Measurements from ENCODE around the gene DHRSX.
"Not testable (repeated sequence)": the region's sequence is repeated elsewhere in the genome, so short reads cannot be mapped to it uniquely, and the experiment has no call there.

DNA sequence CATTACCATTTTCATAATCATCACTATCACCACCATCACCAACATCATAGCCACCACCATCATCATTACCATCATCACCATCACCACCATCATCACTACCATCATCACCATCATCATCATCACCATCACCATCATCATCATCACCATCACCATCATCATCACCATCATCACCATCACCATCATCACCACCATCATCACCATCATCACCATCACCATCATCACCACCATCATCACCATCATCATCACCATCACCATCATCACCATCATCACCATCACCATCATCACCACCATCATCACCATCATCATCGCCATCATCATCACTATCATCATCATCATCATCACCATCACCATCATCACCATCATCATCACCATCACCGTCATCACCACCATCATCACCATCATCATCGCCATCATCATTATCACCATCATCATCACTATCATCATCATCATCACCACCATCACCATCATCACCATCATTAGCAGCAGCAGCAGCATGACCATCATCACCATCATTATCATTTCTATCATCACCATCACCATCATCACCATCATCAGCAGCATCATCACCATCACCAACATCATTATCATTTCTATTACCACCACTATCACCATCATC, 118.2 kb downstream of the DHRSX start:
- TF ChIP-seq EZH2phosphoT487 (IDR thresholded peaks at IDR 0.05; ENCODE audit: borderline replicate concordance, low read length): not testable (repeated sequence)
- TF ChIP-seq, protein P1, sequence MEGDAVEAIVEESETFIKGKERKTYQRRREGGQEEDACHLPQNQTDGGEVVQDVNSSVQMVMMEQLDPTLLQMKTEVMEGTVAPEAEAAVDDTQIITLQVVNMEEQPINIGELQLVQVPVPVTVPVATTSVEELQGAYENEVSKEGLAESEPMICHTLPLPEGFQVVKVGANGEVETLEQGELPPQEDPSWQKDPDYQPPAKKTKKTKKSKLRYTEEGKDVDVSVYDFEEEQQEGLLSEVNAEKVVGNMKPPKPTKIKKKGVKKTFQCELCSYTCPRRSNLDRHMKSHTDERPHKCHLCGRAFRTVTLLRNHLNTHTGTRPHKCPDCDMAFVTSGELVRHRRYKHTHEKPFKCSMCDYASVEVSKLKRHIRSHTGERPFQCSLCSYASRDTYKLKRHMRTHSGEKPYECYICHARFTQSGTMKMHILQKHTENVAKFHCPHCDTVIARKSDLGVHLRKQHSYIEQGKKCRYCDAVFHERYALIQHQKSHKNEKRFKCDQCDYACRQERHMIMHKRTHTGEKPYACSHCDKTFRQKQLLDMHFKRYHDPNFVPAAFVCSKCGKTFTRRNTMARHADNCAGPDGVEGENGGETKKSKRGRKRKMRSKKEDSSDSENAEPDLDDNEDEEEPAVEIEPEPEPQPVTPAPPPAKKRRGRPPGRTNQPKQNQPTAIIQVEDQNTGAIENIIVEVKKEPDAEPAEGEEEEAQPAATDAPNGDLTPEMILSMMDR (conservative IDR thresholded peaks at IDR 0.05; ENCODE audit: low read depth, low read length): not testable (repeated sequence)

All from PC-3 (cell line).